ENCODE data around the gene PIGC. TPM values are rescaled to one million over a fixed set of nuclear protein-coding genes. Genes with fewer than 3 reads are reported as not detected.

Gene PIGC
- total RNA-seq, 2 donors from 2014 or later, result 24.0 to 24.3 TPM

- peak overlapping the region; percentile 61 for H3K27ac Mint-ChIP-seq
- Histone ChIP-seq H3K27me3 (ENCODE audit: control insufficient read depth, insufficient read depth, low read length, poor library complexity, severe bottlenecking) (no peaks in the 10 kb centered on the region), H3K9ac (ENCODE audit: extremely low read depth, low read length, poor library complexity, severe bottlenecking) (no peak overlapping the region), H3K4me1 (ENCODE audit: control insufficient read depth, insufficient read depth, low read length) (no peaks in the 10 kb centered on the region), H3K27ac (ENCODE audit: low read depth, low read length) (peak overlapping the region; percentile 25), H3K4me3 (ENCODE audit: low read length) (no peak overlapping the region), H3K9me3 (ENCODE audit: control insufficient read depth, low read length) (no peaks in the 10 kb centered on the region), H3K36me3 (ENCODE audit: control insufficient read depth, insufficient read depth, low read length) (no peaks in the 10 kb centered on the region)
- peaks cover 19% of the 10 kb centered on the region for H3K4me1 Mint-ChIP-seq
- H3K9me3 Mint-ChIP-seq, result no peaks in the 10 kb centered on the region
- 80 to 89% methylated on average over 1 of the region's 1 CpG for WGBS, 2 experiments (ENCODE audit: insufficient coverage in 1 of 2, insufficient read length in 1 of 2)
- H3K36me3 Mint-ChIP-seq (ENCODE audit: low read depth), result peaks cover 7% of the 10 kb centered on the region
- DNase-seq, result no peak
- TF ChIP-seq CTCF (conservative IDR thresholded peaks at IDR 0.05), result no peak
- no peak overlapping the region for H3K4me3 Mint-ChIP-seq
- no peaks in the 10 kb centered on the region for H3K27me3 Mint-ChIP-seq (ENCODE audit: insufficient read depth)
Observed at GRCh38 chr1:172417557-172417956, 26.3 kb downstream of the PIGC start.

- 82 to 86% methylated on average over 2 to 4 of the region's 4 CpGs for WGBS, 2 experiments (ENCODE audit: insufficient coverage in 1 of 2, insufficient read length in 1 of 2)
Observed at GRCh38 chr1:172416496-172417035, 27.3 kb downstream of the PIGC start.

GRCh38 chr1:172414331-172414730 lies 29.5 kb downstream of the PIGC start:
- Mint-ChIP-seq H3K4me1 (peaks cover 9% of the 10 kb centered on the region), H3K4me3 (no peak overlapping the region), H3K27me3 (ENCODE audit: insufficient read depth) (no peaks in the 10 kb centered on the region), H3K27ac (no peak overlapping the region), H3K36me3 (ENCODE audit: low read depth) (peaks cover 7% of the 10 kb centered on the region), H3K9me3 (no peaks in the 10 kb centered on the region)
- H3K9ac ChIP-seq (ENCODE audit: extremely low read depth, low read length, poor library complexity, severe bottlenecking), result no peak overlapping the region
- TF ChIP-seq CTCF (conservative IDR thresholded peaks at IDR 0.05), result no peak
- no peak overlapping the region for H3K4me3 ChIP-seq (ENCODE audit: low read length)
- H3K9me3 ChIP-seq (ENCODE audit: control insufficient read depth, low read length), result no peaks in the 10 kb centered on the region
- no peaks in the 10 kb centered on the region for H3K27me3 ChIP-seq (ENCODE audit: control insufficient read depth, insufficient read depth, low read length, poor library complexity, severe bottlenecking)
- H3K36me3 ChIP-seq (ENCODE audit: control insufficient read depth, insufficient read depth, low read length), result no peaks in the 10 kb centered on the region
- no peaks in the 10 kb centered on the region for H3K4me1 ChIP-seq (ENCODE audit: control insufficient read depth, insufficient read depth, low read length)
- no peak overlapping the region for H3K27ac ChIP-seq (ENCODE audit: low read depth, low read length)
- no peak for DNase-seq

More at GRCh38 chr1:172416496-172417035, 27.3 kb downstream of the PIGC start:
- no peak for DNase-seq
- Mint-ChIP-seq H3K27ac (peak overlapping the region; percentile 61), H3K4me3 (no peak overlapping the region), H3K27me3 (ENCODE audit: insufficient read depth) (no peaks in the 10 kb centered on the region), H3K36me3 (ENCODE audit: low read depth) (peaks cover 7% of the 10 kb centered on the region), H3K4me1 (peaks cover 12% of the 10 kb centered on the region), H3K9me3 (no peaks in the 10 kb centered on the region)
- TF ChIP-seq CTCF (conservative IDR thresholded peaks at IDR 0.05), result no peak
- Histone ChIP-seq H3K27me3 (ENCODE audit: control insufficient read depth, insufficient read depth, low read length, poor library complexity, severe bottlenecking) (no peaks in the 10 kb centered on the region), H3K9ac (ENCODE audit: extremely low read depth, low read length, poor library complexity, severe bottlenecking) (no peak overlapping the region), H3K9me3 (ENCODE audit: control insufficient read depth, low read length) (no peaks in the 10 kb centered on the region), H3K4me3 (ENCODE audit: low read length) (no peak overlapping the region), H3K27ac (ENCODE audit: low read depth, low read length) (no peak overlapping the region), H3K4me1 (ENCODE audit: control insufficient read depth, insufficient read depth, low read length) (no peaks in the 10 kb centered on the region), H3K36me3 (ENCODE audit: control insufficient read depth, insufficient read depth, low read length) (no peaks in the 10 kb centered on the region)
